ENCODE measurements around the gene TTC21B.

TTC21B gene

DNA sequence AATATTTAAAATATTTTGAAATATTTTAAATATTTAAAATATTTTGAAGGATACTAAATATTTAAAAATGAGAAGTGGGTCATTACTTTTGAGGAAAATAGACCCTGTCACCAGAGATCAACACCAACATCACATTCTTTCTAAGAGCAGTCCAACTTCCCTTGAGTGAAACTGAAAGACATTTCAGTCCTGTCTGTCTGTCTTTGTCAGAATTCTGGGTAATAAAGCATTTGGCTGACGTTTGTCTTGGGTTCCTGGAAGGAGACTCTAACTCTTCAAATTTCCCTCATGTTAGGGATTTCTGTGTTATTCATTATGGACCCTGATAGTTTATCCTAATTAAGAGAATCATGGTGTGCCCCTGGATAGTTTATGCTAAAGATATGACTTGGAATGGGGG, 32.8 kb downstream of the TTC21B start:
- ChIA-PET CTCF (no interaction called here), POLR2A (no interaction called here)
- Histone ChIP-seq H3K9me3 (ENCODE audit: control insufficient read depth, insufficient read depth, low read depth, low read length) (no peaks in the 10 kb centered on the region), H3K27ac (ENCODE audit: extremely low read depth, low read depth, low read length) (no peak overlapping the region), H3K4me1 (ENCODE audit: control insufficient read depth, insufficient read depth, low read length) (no peaks in the 10 kb centered on the region), H3K36me3 (ENCODE audit: control insufficient read depth in 2 of 2, insufficient read depth in 1 of 2, low read length in 2 of 2) (peaks cover 10 to 66% of the 10 kb centered on the region in 2 experiments), H3K4me3 (ENCODE audit: low read depth, low read length) (no peak overlapping the region)
- no peak for TF ChIP-seq ZNF76 (tag by site-specific recombination; IDR thresholded peaks at IDR 0.05; ENCODE audit: borderline replicate concordance, low read depth)
- TF ChIP-seq, protein P1, sequence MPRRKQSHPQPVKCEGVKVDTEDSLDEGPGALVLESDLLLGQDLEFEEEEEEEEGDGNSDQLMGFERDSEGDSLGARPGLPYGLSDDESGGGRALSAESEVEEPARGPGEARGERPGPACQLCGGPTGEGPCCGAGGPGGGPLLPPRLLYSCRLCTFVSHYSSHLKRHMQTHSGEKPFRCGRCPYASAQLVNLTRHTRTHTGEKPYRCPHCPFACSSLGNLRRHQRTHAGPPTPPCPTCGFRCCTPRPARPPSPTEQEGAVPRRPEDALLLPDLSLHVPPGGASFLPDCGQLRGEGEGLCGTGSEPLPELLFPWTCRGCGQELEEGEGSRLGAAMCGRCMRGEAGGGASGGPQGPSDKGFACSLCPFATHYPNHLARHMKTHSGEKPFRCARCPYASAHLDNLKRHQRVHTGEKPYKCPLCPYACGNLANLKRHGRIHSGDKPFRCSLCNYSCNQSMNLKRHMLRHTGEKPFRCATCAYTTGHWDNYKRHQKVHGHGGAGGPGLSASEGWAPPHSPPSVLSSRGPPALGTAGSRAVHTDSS (tag by site-specific recombination; IDR thresholded peaks at IDR 0.05) = no peak
- TF ChIP-seq ZNF624 (tag by site-specific recombination; IDR thresholded peaks at IDR 0.05) = no peak
- no peak for TF ChIP-seq ZNF521 (tag by site-specific recombination; IDR thresholded peaks at IDR 0.05)
- TF ChIP-seq ZNF549 (tag by site-specific recombination; IDR thresholded peaks at IDR 0.05) = no peak
- TF ChIP-seq ZNF266 (tag by site-specific recombination; IDR thresholded peaks at IDR 0.05; ENCODE audit: low read depth) = no peak
- TF ChIP-seq, protein P2, sequence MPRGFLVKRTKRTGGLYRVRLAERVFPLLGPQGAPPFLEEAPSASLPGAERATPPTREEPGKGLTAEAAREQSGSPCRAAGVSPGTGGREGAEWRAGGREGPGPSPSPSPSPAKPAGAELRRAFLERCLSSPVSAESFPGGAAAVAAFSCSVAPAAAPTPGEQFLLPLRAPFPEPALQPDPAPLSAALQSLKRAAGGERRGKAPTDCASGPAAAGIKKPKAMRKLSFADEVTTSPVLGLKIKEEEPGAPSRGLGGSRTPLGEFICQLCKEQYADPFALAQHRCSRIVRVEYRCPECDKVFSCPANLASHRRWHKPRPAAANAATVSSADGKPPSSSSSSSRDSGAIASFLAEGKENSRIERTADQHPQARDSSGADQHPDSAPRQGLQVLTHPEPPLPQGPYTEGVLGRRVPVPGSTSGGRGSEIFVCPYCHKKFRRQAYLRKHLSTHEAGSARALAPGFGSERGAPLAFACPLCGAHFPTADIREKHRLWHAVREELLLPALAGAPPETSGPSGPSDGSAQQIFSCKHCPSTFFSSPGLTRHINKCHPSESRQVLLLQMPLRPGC (tag by site-specific recombination; IDR thresholded peaks at IDR 0.05) = no peak
- TF ChIP-seq, protein P3, sequence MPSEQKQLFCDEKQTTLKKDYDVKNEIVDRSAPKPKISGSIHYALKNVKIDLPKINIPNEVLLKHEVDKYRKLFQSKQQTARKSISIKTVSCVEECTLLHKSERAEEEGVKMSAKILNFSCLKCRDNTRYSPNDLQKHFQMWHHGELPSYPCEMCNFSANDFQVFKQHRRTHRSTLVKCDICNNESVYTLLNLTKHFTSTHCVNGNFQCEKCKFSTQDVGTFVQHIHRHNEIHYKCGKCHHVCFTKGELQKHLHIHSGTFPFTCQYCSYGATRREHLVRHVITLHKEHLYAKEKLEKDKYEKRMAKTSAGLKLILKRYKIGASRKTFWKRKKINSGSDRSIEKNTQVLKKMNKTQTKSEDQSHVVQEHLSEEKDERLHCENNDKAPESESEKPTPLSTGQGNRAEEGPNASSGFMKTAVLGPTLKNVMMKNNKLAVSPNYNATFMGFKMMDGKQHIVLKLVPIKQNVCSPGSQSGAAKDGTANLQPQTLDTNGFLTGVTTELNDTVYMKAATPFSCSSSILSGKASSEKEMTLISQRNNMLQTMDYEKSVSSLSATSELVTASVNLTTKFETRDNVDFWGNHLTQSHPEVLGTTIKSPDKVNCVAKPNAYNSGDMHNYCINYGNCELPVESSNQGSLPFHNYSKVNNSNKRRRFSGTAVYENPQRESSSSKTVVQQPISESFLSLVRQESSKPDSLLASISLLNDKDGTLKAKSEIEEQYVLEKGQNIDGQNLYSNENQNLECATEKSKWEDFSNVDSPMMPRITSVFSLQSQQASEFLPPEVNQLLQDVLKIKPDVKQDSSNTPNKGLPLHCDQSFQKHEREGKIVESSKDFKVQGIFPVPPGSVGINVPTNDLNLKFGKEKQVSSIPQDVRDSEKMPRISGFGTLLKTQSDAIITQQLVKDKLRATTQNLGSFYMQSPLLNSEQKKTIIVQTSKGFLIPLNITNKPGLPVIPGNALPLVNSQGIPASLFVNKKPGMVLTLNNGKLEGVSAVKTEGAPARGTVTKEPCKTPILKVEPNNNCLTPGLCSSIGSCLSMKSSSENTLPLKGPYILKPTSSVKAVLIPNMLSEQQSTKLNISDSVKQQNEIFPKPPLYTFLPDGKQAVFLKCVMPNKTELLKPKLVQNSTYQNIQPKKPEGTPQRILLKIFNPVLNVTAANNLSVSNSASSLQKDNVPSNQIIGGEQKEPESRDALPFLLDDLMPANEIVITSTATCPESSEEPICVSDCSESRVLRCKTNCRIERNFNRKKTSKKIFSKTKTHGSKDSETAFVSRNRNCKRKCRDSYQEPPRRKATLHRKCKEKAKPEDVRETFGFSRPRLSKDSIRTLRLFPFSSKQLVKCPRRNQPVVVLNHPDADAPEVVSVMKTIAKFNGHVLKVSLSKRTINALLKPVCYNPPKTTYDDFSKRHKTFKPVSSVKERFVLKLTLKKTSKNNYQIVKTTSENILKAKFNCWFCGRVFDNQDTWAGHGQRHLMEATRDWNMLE (tag by site-specific recombination; conservative IDR thresholded peaks at IDR 0.05; ENCODE audit: low read depth) = no peak
- TF ChIP-seq ZNF155 (tag by site-specific recombination; IDR thresholded peaks at IDR 0.05) = no peak
- no peak for TF ChIP-seq ZNF302 (tag by site-specific recombination; IDR thresholded peaks at IDR 0.05; ENCODE audit: low read depth)
- no peak for TF ChIP-seq ZBTB48 (tag by site-specific recombination; IDR thresholded peaks at IDR 0.05)
- TF ChIP-seq, protein P4, sequence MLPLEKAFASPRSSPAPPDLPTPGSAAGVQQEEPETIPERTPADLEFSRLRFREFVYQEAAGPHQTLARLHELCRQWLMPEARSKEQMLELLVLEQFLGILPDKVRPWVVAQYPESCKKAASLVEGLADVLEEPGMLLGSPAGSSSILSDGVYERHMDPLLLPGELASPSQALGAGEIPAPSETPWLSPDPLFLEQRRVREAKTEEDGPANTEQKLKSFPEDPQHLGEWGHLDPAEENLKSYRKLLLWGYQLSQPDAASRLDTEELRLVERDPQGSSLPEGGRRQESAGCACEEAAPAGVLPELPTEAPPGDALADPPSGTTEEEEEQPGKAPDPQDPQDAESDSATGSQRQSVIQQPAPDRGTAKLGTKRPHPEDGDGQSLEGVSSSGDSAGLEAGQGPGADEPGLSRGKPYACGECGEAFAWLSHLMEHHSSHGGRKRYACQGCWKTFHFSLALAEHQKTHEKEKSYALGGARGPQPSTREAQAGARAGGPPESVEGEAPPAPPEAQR (tag by site-specific recombination; IDR thresholded peaks at IDR 0.05) = no peak
- TF ChIP-seq ZNF707 (tag by site-specific recombination; IDR thresholded peaks at IDR 0.05) = no peak
- no peak for TF ChIP-seq ZIC2 (tag by site-specific recombination; IDR thresholded peaks at IDR 0.05)
- TF ChIP-seq ZNF211 (tag by site-specific recombination; IDR thresholded peaks at IDR 0.05; ENCODE audit: low read depth) = no peak
- no peak for TF ChIP-seq ZNF121 (tag by site-specific recombination; IDR thresholded peaks at IDR 0.05)
- no peak for TF ChIP-seq ZBTB8A (tag by site-specific recombination; IDR thresholded peaks at IDR 0.05)
